Sigmoid colon (tissue), 7 donors: ENCODE measurements around the gene TAF10. TPM values are rescaled to one million over a fixed set of nuclear protein-coding genes. Genes with fewer than 3 reads are reported as not detected.

Experiments used
- DNase-seq: peaks from one replicate; pipeline ENCODE4 v3.0.0-alpha.2; 2019
- H3K27ac ChIP-seq, 4 donors: fragments of 200-600 bp; sonication (generic); one replicate each; pipeline ENCODE4 v1.5.1; 2016 to 2019; ENCODE audit warnings: mild to moderate bottlenecking in 1 of 4
- H3K27me3 ChIP-seq, 3 donors: fragments of 200-600 bp; sonication (generic); one replicate each; pipeline ENCODE4 v1.5.1; 2019; ENCODE audit warnings: mild to moderate bottlenecking in 1 of 3
- H3K36me3 ChIP-seq, 4 donors: fragments of 200-600 bp; sonication (generic); one replicate each; pipeline ENCODE4 v1.5.1; 2016 to 2019
- H3K4me1 ChIP-seq, 4 donors: fragments of 200-600 bp; sonication (generic); one replicate each; pipeline ENCODE4 v1.5.1; 2017 to 2019
- H3K4me3 ChIP-seq, 4 donors: fragments of 200-600 bp; sonication (generic); one replicate each; pipeline ENCODE4 v1.5.1; 2017 to 2019; ENCODE audit warnings: mild to moderate bottlenecking in 2 of 4, moderate library complexity in 1 of 4
- H3K9me3 ChIP-seq, 4 donors: fragments of 200-600 bp in 3 of 4; sonication (generic) in 3 of 4; one replicate each; pipeline versions ENCODE4 v1.5.1 to v1.6.1; 2013 to 2019
- EP300 ChIP-seq, 4 donors: sonication (generic); formaldehyde crosslinking; IDR thresholded peaks; one replicate each; pipeline ENCODE4 v1.6.1; 2017; ENCODE audit warnings: antibody characterized with exemption in 4 of 4
- POLR2A ChIP-seq, 2 donors: fragments of 450-650 bp; IDR thresholded peaks; one replicate each; pipeline ENCODE4 v1.6.1; 2016; ENCODE audit warnings: antibody characterized with exemption in 2 of 2, mild to moderate bottlenecking in 2 of 2, moderate library complexity in 2 of 2
- POLR2AphosphoS5 ChIP-seq, 4 donors: sonication (generic); formaldehyde crosslinking; IDR thresholded peaks; one replicate each; pipeline ENCODE4 v1.6.1; 2017; ENCODE audit warnings: antibody characterized with exemption in 4 of 4
- WGBS, 2 donors: extraction: QIAGEN DNeasy Blood & Tissue Kit; methylation state at CpG; one replicate each; pipeline ENCODE4 v1.1.7; 2013; 5-methylcytosine and 5-hydroxymethylcytosine counted together
- intact Hi-C: fragments of 100-400 bp; cut with DNase I; formaldehyde crosslinking; loops from one replicate; pipeline ENCODE4 v1.15.1; 2023
- polyA plus RNA-seq, 3 donors: library from polyadenylated mRNA; stranded (reverse); fragments of 200-250 nt; gene quantifications; one replicate each; pipeline ENCODE4 v1.2.3, GENCODE V29; 2013
- total RNA-seq, 4 donors: library from RNA; depleted of rRNA; stranded (reverse); fragments of >200 nt; gene quantifications; one replicate each; pipeline ENCODE4 v1.1.0, GENCODE V29; 2016
- TF ChIP-seq, protein P1 (sequence below), 4 experiments: fragments of 450-650 bp in 3 of 4; fragments of 200-600 bp in 1 of 4; IDR thresholded peaks; one replicate each; pipeline ENCODE4 v1.5.1; 2016 to 2019; ENCODE audit warnings: antibody characterized with exemption in 4 of 4, mild to moderate bottlenecking in 3 of 4, moderate library complexity in 2 of 4
- donor health status: healthy with polysubstance abuse.
- donor health status: Bipolar disorder and iron deficiency.
- donor health status: healthy.

TAF10 gene
- total and polyA plus RNA-seq, 7 donors = 33.2 to 148 (median 60.0) TPM

DNA sequence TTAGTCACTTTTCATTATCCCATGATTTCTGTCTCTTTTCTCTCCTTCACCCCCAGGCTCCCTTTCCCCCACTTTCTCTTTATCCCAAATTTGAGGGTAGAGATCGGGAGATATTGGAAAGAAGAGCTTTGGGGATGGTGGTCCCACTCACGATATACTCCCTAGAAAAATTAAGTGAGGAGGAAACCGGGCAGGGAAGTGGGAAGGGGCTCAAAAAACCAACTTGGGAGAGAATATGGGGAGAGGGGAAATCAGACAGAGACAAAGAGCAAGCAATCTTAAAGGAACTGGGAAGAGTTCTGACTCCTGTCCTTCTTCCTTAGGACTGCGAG, 44.5 kb upstream of the TAF10 start:
- Histone ChIP-seq H3K4me1 (peaks cover 0 to 34% (median 24%) of the 10 kb centered on the region in 4 donors), H3K36me3 (no peaks in the 10 kb centered on the region), H3K4me3 (peak overlapping the region in 3 of 4 donors; percentile 61 to 68 (median 67)), H3K9me3 (no peaks in the 10 kb centered on the region), H3K27ac (peak overlapping the region in 3 of 4 donors; percentile 81 to 91 (median 88)), H3K27me3 (no peaks in the 10 kb centered on the region)
- TF ChIP-seq, protein P1, sequence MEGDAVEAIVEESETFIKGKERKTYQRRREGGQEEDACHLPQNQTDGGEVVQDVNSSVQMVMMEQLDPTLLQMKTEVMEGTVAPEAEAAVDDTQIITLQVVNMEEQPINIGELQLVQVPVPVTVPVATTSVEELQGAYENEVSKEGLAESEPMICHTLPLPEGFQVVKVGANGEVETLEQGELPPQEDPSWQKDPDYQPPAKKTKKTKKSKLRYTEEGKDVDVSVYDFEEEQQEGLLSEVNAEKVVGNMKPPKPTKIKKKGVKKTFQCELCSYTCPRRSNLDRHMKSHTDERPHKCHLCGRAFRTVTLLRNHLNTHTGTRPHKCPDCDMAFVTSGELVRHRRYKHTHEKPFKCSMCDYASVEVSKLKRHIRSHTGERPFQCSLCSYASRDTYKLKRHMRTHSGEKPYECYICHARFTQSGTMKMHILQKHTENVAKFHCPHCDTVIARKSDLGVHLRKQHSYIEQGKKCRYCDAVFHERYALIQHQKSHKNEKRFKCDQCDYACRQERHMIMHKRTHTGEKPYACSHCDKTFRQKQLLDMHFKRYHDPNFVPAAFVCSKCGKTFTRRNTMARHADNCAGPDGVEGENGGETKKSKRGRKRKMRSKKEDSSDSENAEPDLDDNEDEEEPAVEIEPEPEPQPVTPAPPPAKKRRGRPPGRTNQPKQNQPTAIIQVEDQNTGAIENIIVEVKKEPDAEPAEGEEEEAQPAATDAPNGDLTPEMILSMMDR (IDR thresholded peaks at IDR 0.05) = no peak
- TF ChIP-seq POLR2A (IDR thresholded peaks at IDR 0.05) (no peak), POLR2AphosphoS5 (IDR thresholded peaks at IDR 0.05) (no peak), EP300 (IDR thresholded peaks at IDR 0.05) (no peak)
- DNase-seq = no peak
- 54 to 75% methylated on average over 4 of the region's 4 CpGs for WGBS, 2 donors
- intact Hi-C loops = no loop called here

DNA sequence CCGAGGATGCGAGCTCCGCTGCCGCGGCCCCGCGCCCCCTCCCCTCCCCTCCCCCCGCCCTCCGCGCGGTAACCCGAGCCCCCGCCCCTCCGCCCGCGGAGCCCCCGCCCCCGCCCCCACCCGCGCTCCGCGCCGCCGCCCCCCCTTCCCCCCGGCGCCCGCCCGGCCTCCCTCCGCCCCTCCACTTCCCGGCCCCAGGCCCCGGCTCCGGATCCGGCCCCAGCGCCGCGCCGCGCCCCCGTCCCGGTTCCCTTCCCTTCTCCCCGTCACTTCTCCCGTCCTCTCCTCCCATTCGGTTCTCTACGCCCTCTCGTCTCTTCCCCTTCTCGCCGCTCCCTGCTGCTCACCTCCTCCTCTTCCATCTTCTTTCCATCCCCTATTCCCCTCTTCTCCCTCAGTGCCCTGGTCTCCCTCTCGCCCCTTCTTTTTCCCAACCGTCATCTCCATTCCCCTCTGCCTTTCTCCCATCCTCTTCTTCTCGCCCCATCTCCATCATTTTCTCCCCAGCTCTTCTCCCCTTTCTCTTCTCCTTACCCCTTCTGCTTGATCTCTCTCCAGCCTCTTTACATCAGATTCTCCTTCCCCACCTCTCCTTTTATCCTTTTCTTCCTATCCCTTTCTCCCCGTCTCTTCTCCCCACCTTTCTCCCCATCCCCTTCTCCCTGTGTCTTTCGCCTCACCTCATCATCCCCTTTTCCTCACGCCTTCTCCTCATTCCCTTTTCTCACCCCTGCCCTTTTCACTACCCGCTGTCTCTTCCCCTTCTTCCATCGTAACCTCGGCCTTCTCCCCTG, 44.0 kb upstream of the TAF10 start, which contains the start of gene DCHS1:
DCHS1 (minus strand) TSS at position 20 of the 794 bp plus-strand sequence. CDS start 14,196 bp downstream, outside the sequence.
- no peaks in the 10 kb centered on the region for H3K9me3 ChIP-seq
- H3K4me3 ChIP-seq = peak within 1 kb of the TSS; percentile 48 to 68 (median 64)
- intact Hi-C loops = loop anchor here (2.0 kb wide), 1 partner anchor 37 kb away; the partner anchor contains the start of gene TPP1
- peaks cover 0 to 34% (median 24%) of the 10 kb centered on the region in 4 donors for H3K4me1 ChIP-seq
- TF ChIP-seq EP300 (IDR thresholded peaks at IDR 0.05) (no peak), POLR2A (IDR thresholded peaks at IDR 0.05) (peak in 1 of 2 donors; percentile 32), POLR2AphosphoS5 (IDR thresholded peaks at IDR 0.05) (peak in 2 of 4 donors; percentile 58 to 64)
- TF ChIP-seq, protein P1 (IDR thresholded peaks at IDR 0.05) = no peak
- H3K27me3 ChIP-seq = no peaks in the 10 kb centered on the region
- WGBS, 2 donors = 8 to 12% methylated on average over 40 to 43 of the region's 56 CpGs
- peak; percentile 75 for DNase-seq
- peak within 1 kb of the TSS; percentile 72 to 91 (median 84) for H3K27ac ChIP-seq
- no peaks in the 10 kb centered on the region for H3K36me3 ChIP-seq

DNA sequence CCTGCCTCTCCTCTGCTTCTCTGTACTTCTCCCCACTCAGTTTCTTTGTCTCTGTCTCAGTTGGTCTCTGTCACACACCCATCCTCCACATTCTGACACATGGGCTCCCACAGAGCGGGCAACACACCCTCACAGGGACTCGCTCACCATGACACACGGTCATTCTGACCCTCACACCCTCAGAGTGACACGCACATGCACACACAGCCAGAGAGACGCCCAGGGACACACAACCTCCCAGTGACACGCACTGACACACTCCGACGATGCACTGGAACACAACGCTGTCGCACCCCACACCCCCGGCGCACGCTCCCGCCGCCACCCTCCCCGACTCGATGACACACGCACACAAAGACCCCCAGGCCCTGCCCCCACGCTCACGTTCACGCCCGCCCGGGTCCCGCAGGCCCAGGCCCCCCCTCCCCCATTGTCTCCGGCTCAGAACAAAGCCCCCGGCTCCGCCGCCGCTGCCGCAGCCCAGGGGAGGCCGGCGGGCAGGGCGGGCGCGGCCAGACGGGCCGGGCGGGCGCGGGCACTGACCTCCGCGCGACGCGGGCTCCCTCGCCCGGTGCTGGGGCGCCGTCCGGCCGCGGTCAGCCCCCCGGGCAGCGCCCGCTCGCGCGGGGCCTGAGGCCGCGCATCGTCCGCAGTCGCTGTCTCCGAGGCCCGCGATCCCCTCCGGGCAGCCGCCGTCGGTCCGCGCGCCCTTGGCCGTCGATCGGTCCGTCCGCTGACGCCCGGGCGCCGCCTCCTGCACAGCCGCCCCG, 43.2 kb upstream of the TAF10 start:
- H3K4me3 ChIP-seq = peak overlapping the region; percentile 48 to 68 (median 64)
- H3K36me3 ChIP-seq = no peaks in the 10 kb centered on the region
- DNase-seq = peak; percentile 74

DNA sequence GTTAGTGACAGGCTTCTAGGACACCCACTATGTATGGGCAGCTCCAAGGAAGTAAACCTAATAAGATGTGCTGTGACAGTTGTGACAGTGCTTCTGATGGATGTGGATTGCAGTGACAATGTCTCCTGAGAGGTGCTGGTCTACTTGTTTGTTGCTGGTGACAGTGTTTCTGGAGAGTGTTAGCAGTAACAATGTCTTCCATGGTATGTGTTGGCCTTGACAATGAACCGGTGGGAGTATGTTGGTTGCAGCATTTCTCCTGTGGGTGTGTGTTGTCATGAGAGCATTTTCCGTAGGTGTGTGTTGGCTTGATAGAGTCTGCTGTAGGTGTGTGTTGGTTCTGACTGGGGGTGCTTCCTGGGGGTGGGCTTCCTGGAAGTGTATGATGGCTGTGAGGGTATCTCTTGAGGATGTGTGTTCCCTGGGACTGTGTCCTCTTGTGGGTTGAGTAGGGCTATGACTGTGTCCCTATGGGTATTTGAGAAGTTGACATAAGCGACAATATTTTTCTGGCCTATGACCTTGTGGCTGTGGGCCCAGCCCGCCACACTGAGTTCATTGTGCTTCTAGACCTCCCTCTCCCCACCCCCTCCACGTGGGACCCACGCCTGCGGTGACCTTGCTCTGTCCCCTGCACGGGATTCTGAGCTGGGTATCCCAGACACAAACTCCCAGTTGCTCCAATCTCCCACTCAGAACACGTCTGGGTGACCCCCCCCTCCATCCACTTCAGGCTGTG, 42.4 kb upstream of the TAF10 start:
- 57 to 62% methylated on average over 9 of the region's 9 CpGs for WGBS, 2 donors
- H3K27ac ChIP-seq = peak overlapping the region; percentile 65 to 91 (median 84)
- H3K27me3 ChIP-seq = no peaks in the 10 kb centered on the region
- H3K4me1 ChIP-seq = peaks cover 0 to 40% (median 24%) of the 10 kb centered on the region in 4 donors
- peak; percentile 71 for DNase-seq
- TF ChIP-seq EP300 (IDR thresholded peaks at IDR 0.05) = no peak
- no peak for TF ChIP-seq POLR2A (IDR thresholded peaks at IDR 0.05)
- TF ChIP-seq POLR2AphosphoS5 (IDR thresholded peaks at IDR 0.05) = peak in 2 of 4 donors; percentile 44 to 61
- TF ChIP-seq, protein P1 (IDR thresholded peaks at IDR 0.05) = no peak
- no peaks in the 10 kb centered on the region for H3K9me3 ChIP-seq
- intact Hi-C loops = loop anchor here (2.0 kb wide), 1 partner anchor 36 kb away; the partner anchor contains the start of gene TPP1
- H3K4me3 ChIP-seq = peak overlapping the region; percentile 47 to 68 (median 64)
- no peaks in the 10 kb centered on the region for H3K36me3 ChIP-seq

More for the DNA sequence above, 43.2 kb upstream of the TAF10 start:
- Histone ChIP-seq H3K4me1 (peaks cover 0 to 34% (median 24%) of the 10 kb centered on the region in 4 donors), H3K9me3 (no peaks in the 10 kb centered on the region), H3K27ac (peak overlapping the region; percentile 72 to 91 (median 84)), H3K27me3 (no peaks in the 10 kb centered on the region)
- WGBS, 2 donors = 4% methylated on average over 84 of the region's 84 CpGs
- TF ChIP-seq, protein P1 (IDR thresholded peaks at IDR 0.05) = no peak
- TF ChIP-seq POLR2A (IDR thresholded peaks at IDR 0.05) = no peak
- TF ChIP-seq EP300 (IDR thresholded peaks at IDR 0.05) = no peak
- peak in 2 of 4 donors; percentile 2 to 17 for TF ChIP-seq POLR2AphosphoS5 (IDR thresholded peaks at IDR 0.05)
- intact Hi-C loops = loop anchor here (2.0 kb wide), 1 partner anchor 36 kb away; the partner anchor contains the start of gene TPP1
